Measurements from ENCODE around the gene AK5. TPM values are rescaled to one million over a fixed set of nuclear protein-coding genes. Genes with fewer than 3 reads are reported as not detected.

The AK5 gene
- total RNA-seq, 2 donors from 2014 or later, result 0.49 to 1.1 TPM

DNA sequence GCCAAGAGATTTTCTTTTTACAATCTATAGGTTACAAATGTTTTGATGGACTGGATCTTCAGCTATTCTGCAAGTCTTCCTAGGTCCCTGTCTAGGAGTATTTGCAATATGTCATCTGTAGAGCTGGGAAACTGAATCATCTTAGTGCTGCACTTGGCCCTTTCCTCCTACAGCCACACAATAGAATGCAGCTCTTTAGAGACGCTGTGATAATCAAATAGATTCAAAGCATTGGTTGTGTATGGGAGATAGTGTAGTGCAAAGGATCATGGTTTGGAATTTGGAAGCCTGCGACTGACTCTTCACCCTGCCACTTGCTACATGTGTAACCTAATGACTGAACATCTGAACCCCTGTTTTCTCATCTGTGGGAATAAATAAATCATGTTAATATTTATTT lies 93.7 kb downstream of the AK5 start:
- Histone ChIP-seq H3K27ac (no peak overlapping the region), H3K4me3 (no peak overlapping the region), H3K9me3 (no peaks in the 10 kb centered on the region), H3K36me3 (no peaks in the 10 kb centered on the region), H3K9ac (ENCODE audit: low read depth in 2 of 2, low read length in 2 of 2) (no peak overlapping the region), H3K27me3 (no peaks in the 10 kb centered on the region), H3K4me1 (no peaks in the 10 kb centered on the region)
- no peak for DNase-seq
- TF ChIP-seq, protein P1, sequence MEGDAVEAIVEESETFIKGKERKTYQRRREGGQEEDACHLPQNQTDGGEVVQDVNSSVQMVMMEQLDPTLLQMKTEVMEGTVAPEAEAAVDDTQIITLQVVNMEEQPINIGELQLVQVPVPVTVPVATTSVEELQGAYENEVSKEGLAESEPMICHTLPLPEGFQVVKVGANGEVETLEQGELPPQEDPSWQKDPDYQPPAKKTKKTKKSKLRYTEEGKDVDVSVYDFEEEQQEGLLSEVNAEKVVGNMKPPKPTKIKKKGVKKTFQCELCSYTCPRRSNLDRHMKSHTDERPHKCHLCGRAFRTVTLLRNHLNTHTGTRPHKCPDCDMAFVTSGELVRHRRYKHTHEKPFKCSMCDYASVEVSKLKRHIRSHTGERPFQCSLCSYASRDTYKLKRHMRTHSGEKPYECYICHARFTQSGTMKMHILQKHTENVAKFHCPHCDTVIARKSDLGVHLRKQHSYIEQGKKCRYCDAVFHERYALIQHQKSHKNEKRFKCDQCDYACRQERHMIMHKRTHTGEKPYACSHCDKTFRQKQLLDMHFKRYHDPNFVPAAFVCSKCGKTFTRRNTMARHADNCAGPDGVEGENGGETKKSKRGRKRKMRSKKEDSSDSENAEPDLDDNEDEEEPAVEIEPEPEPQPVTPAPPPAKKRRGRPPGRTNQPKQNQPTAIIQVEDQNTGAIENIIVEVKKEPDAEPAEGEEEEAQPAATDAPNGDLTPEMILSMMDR (IDR thresholded peaks at IDR 0.05), result no peak
- intact Hi-C loops (cut with DNase I), result no loop called here

DNA sequence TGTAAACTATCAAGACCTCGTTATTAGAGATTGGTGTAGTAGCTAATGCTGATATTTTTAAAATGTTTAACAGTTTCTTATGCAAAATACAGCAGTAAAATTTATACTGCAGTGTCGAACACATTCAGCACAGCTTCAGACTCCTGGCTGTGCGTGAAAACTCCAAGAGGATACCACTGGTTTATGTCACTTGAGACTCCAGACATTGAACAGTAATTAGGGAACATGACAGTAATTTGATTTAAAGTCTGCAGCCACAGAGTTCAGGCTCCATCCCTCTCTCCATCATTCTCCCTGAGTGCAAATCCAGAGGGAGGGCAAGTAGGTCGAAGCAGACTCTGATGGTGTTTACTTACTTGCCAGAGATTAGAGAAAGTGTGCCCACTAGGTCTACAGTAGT lies 94.2 kb downstream of the AK5 start:
- intact Hi-C loops (cut with DNase I), result no loop called here

DNA sequence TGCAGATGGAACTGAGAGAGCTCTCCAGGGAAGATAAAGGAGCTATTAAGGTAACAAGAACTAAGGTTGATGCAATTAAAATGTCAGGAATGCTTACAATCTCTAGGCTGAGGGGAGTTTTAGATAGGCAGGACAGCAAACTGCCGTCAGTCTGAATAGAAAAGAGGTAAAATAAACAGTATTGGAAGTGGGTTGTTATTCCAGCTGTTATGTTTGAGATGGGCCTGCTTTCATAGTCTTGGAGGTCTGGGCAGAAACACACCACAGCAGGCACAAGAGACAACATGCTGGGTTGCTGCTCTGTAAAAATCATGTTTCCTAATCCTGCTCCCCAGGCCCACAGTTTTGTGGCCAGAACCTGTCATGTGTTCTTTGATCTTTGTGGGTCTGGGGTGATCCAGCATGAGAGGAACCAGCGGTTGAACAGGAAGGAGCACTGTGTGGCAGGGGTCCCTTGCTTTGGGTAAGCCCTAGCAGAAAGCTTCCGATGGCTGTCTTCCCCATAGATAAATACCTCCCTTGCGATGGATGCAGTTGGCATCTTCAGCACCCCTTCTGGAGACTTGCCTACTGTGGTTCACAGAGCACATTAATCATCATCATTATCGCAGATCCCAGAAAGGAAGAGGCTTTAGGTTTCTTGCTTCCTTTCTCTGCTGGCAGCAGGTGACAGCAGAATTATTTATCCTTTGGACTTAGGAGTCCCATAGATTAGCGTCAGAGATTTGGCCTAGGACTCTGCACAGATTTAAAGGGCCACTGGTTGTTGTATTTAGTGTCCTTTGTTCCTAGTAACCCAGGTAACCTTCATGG lies 97.1 kb downstream of the AK5 start:
- H3K9ac ChIP-seq (ENCODE audit: low read depth in 2 of 2, low read length in 2 of 2), result no peak overlapping the region
- H3K36me3 ChIP-seq, result no peaks in the 10 kb centered on the region
- H3K4me1 ChIP-seq, result no peaks in the 10 kb centered on the region
- no peaks in the 10 kb centered on the region for H3K27me3 ChIP-seq
- H3K9me3 ChIP-seq, result no peaks in the 10 kb centered on the region
- TF ChIP-seq, protein P1 (IDR thresholded peaks at IDR 0.05), result no peak
- no peak for DNase-seq
- intact Hi-C loops (cut with DNase I), result no loop called here
- no peak overlapping the region for H3K27ac ChIP-seq
- H3K4me3 ChIP-seq, result no peak overlapping the region

More for the DNA sequence above, 94.2 kb downstream of the AK5 start:
- no peak for DNase-seq
- H3K27ac ChIP-seq, result no peak overlapping the region
- H3K9ac ChIP-seq (ENCODE audit: low read depth in 2 of 2, low read length in 2 of 2), result no peak overlapping the region
- TF ChIP-seq, protein P1 (IDR thresholded peaks at IDR 0.05), result no peak
- H3K4me1 ChIP-seq, result no peaks in the 10 kb centered on the region
- no peaks in the 10 kb centered on the region for H3K27me3 ChIP-seq
- no peaks in the 10 kb centered on the region for H3K36me3 ChIP-seq
- no peak overlapping the region for H3K4me3 ChIP-seq
- no peaks in the 10 kb centered on the region for H3K9me3 ChIP-seq

DNA sequence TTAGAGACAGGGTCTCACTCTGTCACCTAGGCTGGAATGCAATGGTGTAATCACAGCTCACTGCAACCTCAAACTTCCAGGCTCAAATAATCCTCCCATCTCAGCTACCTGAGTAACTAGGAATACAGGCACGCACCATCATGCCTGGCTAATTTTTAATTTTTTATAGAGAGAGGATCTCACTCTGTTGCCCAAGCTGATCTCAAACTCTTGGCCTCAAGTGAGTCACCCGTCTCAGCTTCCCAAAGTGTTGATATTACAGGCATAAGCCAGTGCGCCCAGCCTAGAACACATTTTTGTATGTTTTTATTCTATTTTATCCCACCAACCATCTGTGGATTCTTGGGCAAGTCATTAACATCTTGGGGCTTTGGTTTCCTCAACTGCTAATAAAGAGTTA lies 100.5 kb downstream of the AK5 start:
- Histone ChIP-seq H3K4me3 (no peak overlapping the region), H3K27ac (no peak overlapping the region), H3K9ac (ENCODE audit: low read depth in 2 of 2, low read length in 2 of 2) (no peak overlapping the region), H3K9me3 (no peaks in the 10 kb centered on the region), H3K27me3 (no peaks in the 10 kb centered on the region), H3K4me1 (no peaks in the 10 kb centered on the region), H3K36me3 (no peaks in the 10 kb centered on the region)
- no peak for DNase-seq
- intact Hi-C loops (cut with DNase I), result no loop called here
- TF ChIP-seq, protein P1 (IDR thresholded peaks at IDR 0.05), result no peak

DNA sequence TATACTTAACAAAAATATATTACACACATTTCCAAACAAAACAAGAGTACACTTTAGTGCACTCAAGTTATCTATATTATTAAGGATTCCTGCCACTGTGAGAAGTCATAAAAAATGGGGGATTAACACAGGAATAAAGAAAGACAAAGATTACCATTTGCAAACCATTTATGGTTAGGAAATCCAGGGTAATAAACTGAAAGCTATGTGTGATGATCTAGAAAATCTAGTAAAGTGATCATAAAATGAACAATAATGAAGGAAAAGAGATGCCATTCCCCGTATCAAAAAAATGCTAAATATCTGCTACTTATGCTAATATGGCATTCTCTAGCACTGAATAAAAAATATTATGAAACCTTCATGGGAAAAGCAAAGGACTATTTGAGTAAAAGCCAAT lies 101.4 kb downstream of the AK5 start:
- Histone ChIP-seq H3K27me3 (no peaks in the 10 kb centered on the region), H3K36me3 (no peaks in the 10 kb centered on the region), H3K27ac (no peak overlapping the region), H3K9me3 (no peaks in the 10 kb centered on the region), H3K4me1 (no peaks in the 10 kb centered on the region), H3K4me3 (no peak overlapping the region), H3K9ac (ENCODE audit: low read depth in 2 of 2, low read length in 2 of 2) (no peak overlapping the region)
- no peak for DNase-seq
- TF ChIP-seq, protein P1 (IDR thresholded peaks at IDR 0.05), result no peak
- intact Hi-C loops (cut with DNase I), result no loop called here
